Measurements from ENCODE around the gene ACTN3. TPM values are rescaled to one million over a fixed set of nuclear protein-coding genes. Genes with fewer than 3 reads are reported as not detected.
A peak's percentile ranks its signal among the peaks of the same experiment; 100 is the strongest.
"Not testable (repeated sequence)": the region's sequence is repeated elsewhere in the genome, so short reads cannot be mapped to it uniquely, and the experiment has no call there.

Gene ACTN3
- polyA plus RNA-seq, 2 donors: 0.02 TPM

- H3K4me1 ChIP-seq (ENCODE audit: control insufficient read depth in 2 of 2, insufficient read depth in 2 of 2, low read length in 1 of 2): peaks cover 0 to 7% of the 10 kb centered on the region in 2 donors
- H3K36me3 ChIP-seq (ENCODE audit: control insufficient read depth in 2 of 2, insufficient read depth in 2 of 2, low read length in 1 of 2): peaks cover 6 to 25% of the 10 kb centered on the region in 2 donors
- WGBS, 2 donors: 76 to 83% methylated on average over 10 of the region's 10 CpGs
- peak overlapping the region in 1 of 2 donors; percentile 3 for H3K27ac ChIP-seq (ENCODE audit: low read depth in 2 of 2, low read length in 1 of 2)
- no peaks in the 10 kb centered on the region for H3K27me3 ChIP-seq (ENCODE audit: control insufficient read depth in 1 of 2, insufficient read depth in 2 of 2, low read length in 2 of 2)
- no peaks in the 10 kb centered on the region for H3K9me3 ChIP-seq (ENCODE audit: control insufficient read depth in 2 of 2, insufficient read depth in 1 of 2, low read depth in 1 of 2, low read length in 1 of 2)
- no peak overlapping the region for H3K4me3 ChIP-seq (ENCODE audit: low read depth in 1 of 2, low read length in 2 of 2)
Measured at GRCh38 chr11:66542362-66542761, 4.3 kb upstream of the ACTN3 start.

DNA sequence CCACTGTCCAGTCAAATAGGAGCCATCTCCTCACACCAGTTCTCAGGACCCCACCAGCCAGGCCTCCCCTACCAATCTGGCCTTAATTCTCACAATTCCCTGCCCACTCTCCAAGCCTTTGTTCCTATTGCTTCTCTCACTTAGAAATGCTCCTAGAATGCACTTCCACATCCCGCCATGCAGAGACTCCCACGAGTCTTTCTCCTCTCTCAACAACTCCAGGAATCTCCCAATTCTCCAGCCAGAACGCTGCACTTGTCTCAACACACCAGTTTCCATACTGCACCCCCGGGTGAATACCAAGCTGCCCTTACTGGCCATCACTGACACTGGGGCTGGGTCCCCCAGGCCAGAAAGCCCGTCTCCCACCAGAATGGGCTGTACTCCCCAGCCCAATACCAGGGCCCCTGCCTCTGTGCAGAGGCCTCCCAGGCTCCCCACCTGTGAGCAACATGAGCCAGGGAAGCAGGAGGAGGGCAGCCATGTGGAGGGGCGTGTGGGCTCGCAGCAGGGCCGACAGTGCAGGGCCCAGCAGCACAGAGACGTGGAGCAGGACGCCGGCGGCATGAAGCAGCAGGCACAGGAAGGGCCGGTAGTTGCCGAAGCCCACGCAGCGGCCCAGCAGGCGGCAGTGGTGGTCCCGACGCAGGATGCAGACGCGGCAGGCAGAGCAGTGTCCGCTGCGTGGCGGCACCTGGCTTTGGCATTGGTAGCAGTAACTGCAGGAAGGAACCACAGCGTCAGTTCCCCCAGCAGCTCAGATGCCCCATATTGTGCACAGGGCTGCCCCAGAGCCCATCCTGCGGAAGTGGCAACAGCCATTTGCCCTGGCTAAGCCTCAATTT lies 3.2 kb upstream of the ACTN3 start:
- Histone ChIP-seq H3K27me3 (ENCODE audit: control insufficient read depth in 1 of 2, insufficient read depth in 2 of 2, low read length in 2 of 2) (no peaks in the 10 kb centered on the region), H3K36me3 (ENCODE audit: control insufficient read depth in 2 of 2, insufficient read depth in 2 of 2, low read length in 1 of 2) (peaks cover 6 to 25% of the 10 kb centered on the region in 2 donors), H3K27ac (ENCODE audit: low read depth in 2 of 2, low read length in 1 of 2) (peak overlapping the region; percentile 37 to 41), H3K4me1 (ENCODE audit: control insufficient read depth in 2 of 2, insufficient read depth in 2 of 2, low read length in 1 of 2) (peaks cover 0 to 7% of the 10 kb centered on the region in 2 donors), H3K9me3 (ENCODE audit: control insufficient read depth in 2 of 2, insufficient read depth in 1 of 2, low read depth in 1 of 2, low read length in 1 of 2) (no peaks in the 10 kb centered on the region), H3K4me3 (ENCODE audit: low read depth in 1 of 2, low read length in 2 of 2) (no peak overlapping the region)
- 46 to 51% methylated on average over 26 of the region's 26 CpGs for WGBS, 2 donors

DNA sequence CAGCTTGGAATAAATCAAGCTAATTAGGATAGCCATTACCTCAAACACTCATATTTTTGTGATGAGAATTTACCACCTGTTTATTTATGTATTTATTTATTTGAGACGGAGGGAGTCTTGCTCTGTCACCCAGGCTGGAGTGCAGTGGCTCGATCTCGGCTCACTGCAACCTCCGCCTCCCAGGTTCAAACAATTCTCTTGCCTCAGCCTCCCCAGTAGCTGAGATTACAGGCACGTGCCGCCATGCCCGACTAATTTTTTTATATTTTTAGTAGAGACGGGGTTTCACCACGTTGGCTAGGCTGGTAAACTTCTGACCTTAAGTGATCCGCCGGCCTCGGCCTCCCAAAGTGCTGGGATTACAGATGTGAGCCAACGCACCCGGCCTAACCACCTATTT lies 1.8 kb upstream of the ACTN3 start:
- WGBS, 2 donors: 59 to 65% methylated on average over 14 of the region's 14 CpGs
- H3K4me1 ChIP-seq (ENCODE audit: control insufficient read depth in 2 of 2, insufficient read depth in 2 of 2, low read length in 1 of 2); H3K27me3 ChIP-seq (ENCODE audit: control insufficient read depth in 1 of 2, insufficient read depth in 2 of 2, low read length in 2 of 2); H3K4me3 ChIP-seq (ENCODE audit: low read depth in 1 of 2, low read length in 2 of 2); H3K9me3 ChIP-seq (ENCODE audit: control insufficient read depth in 2 of 2, insufficient read depth in 1 of 2, low read depth in 1 of 2, low read length in 1 of 2); H3K27ac ChIP-seq (ENCODE audit: low read depth in 2 of 2, low read length in 1 of 2): not testable (repeated sequence)
- peaks cover 6 to 20% of the 10 kb centered on the region in 2 donors for H3K36me3 ChIP-seq (ENCODE audit: control insufficient read depth in 2 of 2, insufficient read depth in 2 of 2, low read length in 1 of 2)

GRCh38 chr11:66545701-66546367 lies 869 bp upstream of the ACTN3 start, which contains the start of gene ZDHHC24:
Gene ZDHHC24, minus strand, starts transcription at chr11:66546048. Its CDS starts 45 bp downstream, at chr11:66546003.
- Histone ChIP-seq H3K27ac (ENCODE audit: low read depth in 2 of 2, low read length in 1 of 2) (peak within 1 kb of the TSS; percentile 72 to 75), H3K36me3 (ENCODE audit: control insufficient read depth in 2 of 2, insufficient read depth in 2 of 2, low read length in 1 of 2) (peaks cover 6 to 18% of the 10 kb centered on the region in 2 donors), H3K4me1 (ENCODE audit: control insufficient read depth in 2 of 2, insufficient read depth in 2 of 2, low read length in 1 of 2) (peaks cover 0 to 7% of the 10 kb centered on the region in 2 donors), H3K4me3 (ENCODE audit: low read depth in 1 of 2, low read length in 2 of 2) (peak within 1 kb of the TSS; percentile 59 to 87), H3K9me3 (ENCODE audit: control insufficient read depth in 2 of 2, insufficient read depth in 1 of 2, low read depth in 1 of 2, low read length in 1 of 2) (no peaks in the 10 kb centered on the region), H3K27me3 (ENCODE audit: control insufficient read depth in 1 of 2, insufficient read depth in 2 of 2, low read length in 2 of 2) (no peaks in the 10 kb centered on the region)
- WGBS, 2 donors: 0 to 1% methylated on average over 64 to 71 of the region's 71 CpGs

DNA sequence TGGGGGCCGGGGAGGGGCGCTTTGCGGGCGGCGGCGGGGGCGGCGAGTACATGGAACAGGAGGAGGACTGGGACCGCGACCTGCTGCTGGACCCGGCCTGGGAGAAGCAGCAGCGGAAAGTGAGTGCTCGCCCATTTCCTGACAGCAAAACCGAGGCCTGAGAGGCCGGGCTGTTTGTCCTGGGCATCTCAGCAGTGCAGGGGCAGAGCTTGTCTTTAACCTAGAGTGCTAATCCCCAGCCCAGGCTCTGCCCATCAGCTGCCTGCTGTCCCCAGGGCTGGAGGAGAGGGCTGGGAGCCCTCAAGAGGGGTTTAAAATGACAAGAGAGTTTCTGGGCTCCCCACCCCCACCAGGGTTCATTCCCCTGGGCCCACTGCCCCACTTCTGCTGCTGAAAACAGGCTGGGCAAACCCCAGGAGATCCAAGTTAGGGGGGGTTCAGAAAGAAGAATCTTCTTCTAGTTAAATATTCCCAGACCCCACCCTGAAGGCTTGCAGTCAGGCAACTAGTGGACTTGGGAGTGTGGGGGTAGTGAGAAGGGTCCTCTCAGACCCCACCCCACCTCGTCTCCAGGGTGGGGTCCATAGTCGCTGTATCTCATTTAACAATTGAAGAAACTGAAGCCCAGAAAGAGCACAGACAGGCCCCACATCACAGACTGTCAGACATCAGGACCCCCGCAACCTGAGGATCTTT lies 411 bp downstream of the ACTN3 start:
- Histone ChIP-seq H3K27ac (ENCODE audit: low read depth in 2 of 2, low read length in 1 of 2) (peak overlapping the region in 1 of 2 donors; percentile 15), H3K9me3 (ENCODE audit: control insufficient read depth in 2 of 2, insufficient read depth in 1 of 2, low read depth in 1 of 2, low read length in 1 of 2) (no peaks in the 10 kb centered on the region), H3K4me3 (ENCODE audit: low read depth in 1 of 2, low read length in 2 of 2) (peak overlapping the region in 1 of 2 donors; percentile 87)

DNA sequence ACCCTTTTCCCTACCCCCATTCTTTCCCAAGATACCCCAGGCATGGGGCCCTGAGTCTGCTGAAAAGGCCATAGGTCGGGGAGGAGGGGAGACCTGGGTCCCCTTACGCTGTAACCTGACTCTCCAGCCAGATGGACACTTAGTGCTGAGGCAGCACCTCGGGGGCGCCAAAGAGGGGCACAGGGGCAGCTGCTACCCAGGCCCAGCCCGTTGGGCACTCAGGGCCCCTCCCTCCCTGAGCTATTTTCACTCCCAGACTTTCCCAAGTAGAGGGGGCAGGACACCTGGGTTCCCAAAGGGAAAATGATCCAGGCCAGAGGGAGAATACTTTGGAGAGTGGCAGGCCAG lies 933 bp downstream of the ACTN3 start:
- Histone ChIP-seq H3K36me3 (ENCODE audit: control insufficient read depth in 2 of 2, insufficient read depth in 2 of 2, low read length in 1 of 2) (peaks cover 0 to 5% of the 10 kb centered on the region in 2 donors), H3K4me1 (ENCODE audit: control insufficient read depth in 2 of 2, insufficient read depth in 2 of 2, low read length in 1 of 2) (peaks cover 0 to 7% of the 10 kb centered on the region in 2 donors), H3K27me3 (ENCODE audit: control insufficient read depth in 1 of 2, insufficient read depth in 2 of 2, low read length in 2 of 2) (no peaks in the 10 kb centered on the region), H3K9me3 (ENCODE audit: control insufficient read depth in 2 of 2, insufficient read depth in 1 of 2, low read depth in 1 of 2, low read length in 1 of 2) (no peaks in the 10 kb centered on the region), H3K4me3 (ENCODE audit: low read depth in 1 of 2, low read length in 2 of 2) (no peak overlapping the region), H3K27ac (ENCODE audit: low read depth in 2 of 2, low read length in 1 of 2) (no peak overlapping the region)
- 49 to 50% methylated on average over 5 of the region's 5 CpGs for WGBS, 2 donors

More for the DNA sequence above, 411 bp downstream of the ACTN3 start:
- Histone ChIP-seq H3K27me3 (ENCODE audit: control insufficient read depth in 1 of 2, insufficient read depth in 2 of 2, low read length in 2 of 2) (no peaks in the 10 kb centered on the region), H3K36me3 (ENCODE audit: control insufficient read depth in 2 of 2, insufficient read depth in 2 of 2, low read length in 1 of 2) (peaks cover 2 to 10% of the 10 kb centered on the region in 2 donors), H3K4me1 (ENCODE audit: control insufficient read depth in 2 of 2, insufficient read depth in 2 of 2, low read length in 1 of 2) (peaks cover 0 to 7% of the 10 kb centered on the region in 2 donors)
- 34 to 38% methylated on average over 17 to 18 of the region's 18 CpGs for WGBS, 2 donors

DNA sequence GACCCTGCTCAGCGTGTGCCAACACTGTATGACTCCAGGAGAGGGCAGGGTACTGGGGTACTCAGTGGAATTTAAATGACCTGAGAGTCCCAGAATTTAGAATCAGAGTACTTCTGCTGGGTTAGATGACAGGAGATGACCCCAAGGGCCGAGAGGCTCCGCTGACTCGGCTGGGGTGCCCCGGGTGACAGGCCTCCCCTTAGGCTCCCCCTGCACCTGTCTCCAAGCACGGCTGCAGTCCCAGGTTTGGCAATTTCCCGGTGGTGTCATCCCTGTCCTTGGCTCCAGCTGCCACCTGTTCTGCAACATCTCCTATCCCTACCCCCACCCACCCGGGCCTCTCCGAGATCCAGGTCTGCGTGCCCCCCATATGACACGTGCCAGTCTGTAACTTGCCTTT lies 1.3 kb downstream of the ACTN3 start:
- Histone ChIP-seq H3K27me3 (ENCODE audit: control insufficient read depth in 1 of 2, insufficient read depth in 2 of 2, low read length in 2 of 2) (no peaks in the 10 kb centered on the region), H3K9me3 (ENCODE audit: control insufficient read depth in 2 of 2, insufficient read depth in 1 of 2, low read depth in 1 of 2, low read length in 1 of 2) (no peaks in the 10 kb centered on the region), H3K4me1 (ENCODE audit: control insufficient read depth in 2 of 2, insufficient read depth in 2 of 2, low read length in 1 of 2) (peaks cover 0 to 7% of the 10 kb centered on the region in 2 donors), H3K36me3 (ENCODE audit: control insufficient read depth in 2 of 2, insufficient read depth in 2 of 2, low read length in 1 of 2) (peaks cover 0 to 5% of the 10 kb centered on the region in 2 donors), H3K4me3 (ENCODE audit: low read depth in 1 of 2, low read length in 2 of 2) (no peak overlapping the region), H3K27ac (ENCODE audit: low read depth in 2 of 2, low read length in 1 of 2) (no peak overlapping the region)
- WGBS, 2 donors: 47 to 51% methylated on average over 11 of the region's 11 CpGs

DNA sequence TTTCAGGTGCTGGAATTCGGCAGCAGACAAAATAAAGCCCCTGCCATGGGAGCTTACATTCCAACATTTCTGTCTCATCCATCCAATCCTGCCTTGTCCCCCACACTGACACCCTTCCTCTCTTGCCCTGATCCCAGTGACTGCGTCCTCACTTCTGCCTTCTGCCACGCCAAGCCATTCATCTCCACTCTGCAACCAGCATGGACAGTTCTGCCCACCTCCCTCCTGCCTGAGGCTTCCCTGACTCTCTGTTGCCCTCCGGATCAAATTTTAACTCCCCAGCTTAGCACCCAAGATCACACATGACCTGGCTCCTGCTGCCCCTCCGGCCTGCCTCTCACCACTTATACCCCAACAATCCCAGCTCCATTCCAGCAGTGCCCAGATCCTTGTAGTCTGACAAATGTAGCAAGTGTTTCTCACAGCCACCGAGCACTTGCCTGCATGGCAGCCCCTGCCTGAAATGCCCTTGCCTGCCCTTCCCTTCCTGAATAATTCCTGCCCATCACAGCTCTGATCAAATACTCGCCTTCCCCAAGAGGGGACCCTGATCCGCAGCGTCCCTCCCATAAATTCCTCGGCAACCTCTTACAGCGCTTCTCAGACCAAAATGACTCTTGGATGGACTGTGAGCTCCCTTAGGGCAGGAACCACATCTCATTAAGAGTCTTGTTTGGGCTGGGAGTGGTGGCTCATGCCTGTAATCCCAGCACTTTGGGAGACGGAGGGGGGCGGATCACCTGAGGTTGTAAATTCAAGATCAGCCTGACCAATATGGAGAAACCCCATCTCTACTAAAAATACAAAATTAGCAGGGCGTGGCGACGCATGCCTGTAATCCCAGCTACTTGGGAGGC lies 2.3 kb downstream of the ACTN3 start:
- Histone ChIP-seq H3K4me1 (ENCODE audit: control insufficient read depth in 2 of 2, insufficient read depth in 2 of 2, low read length in 1 of 2) (peaks cover 0 to 4% of the 10 kb centered on the region in 2 donors), H3K27me3 (ENCODE audit: control insufficient read depth in 1 of 2, insufficient read depth in 2 of 2, low read length in 2 of 2) (no peaks in the 10 kb centered on the region)
- 53 to 54% methylated on average over 16 of the region's 16 CpGs for WGBS, 2 donors

GRCh38 chr11:66549696-66550095 lies 3.0 kb downstream of the ACTN3 start:
- Histone ChIP-seq H3K27me3 (ENCODE audit: control insufficient read depth in 1 of 2, insufficient read depth in 2 of 2, low read length in 2 of 2) (no peaks in the 10 kb centered on the region), H3K9me3 (ENCODE audit: control insufficient read depth in 2 of 2, insufficient read depth in 1 of 2, low read depth in 1 of 2, low read length in 1 of 2) (no peaks in the 10 kb centered on the region), H3K4me3 (ENCODE audit: low read depth in 1 of 2, low read length in 2 of 2) (no peak overlapping the region), H3K36me3 (ENCODE audit: control insufficient read depth in 2 of 2, insufficient read depth in 2 of 2, low read length in 1 of 2) (no peaks in the 10 kb centered on the region), H3K4me1 (ENCODE audit: control insufficient read depth in 2 of 2, insufficient read depth in 2 of 2, low read length in 1 of 2) (peaks cover 0 to 3% of the 10 kb centered on the region in 2 donors), H3K27ac (ENCODE audit: low read depth in 2 of 2, low read length in 1 of 2) (no peak overlapping the region)
- WGBS, 2 donors: 91 to 93% methylated on average over 3 of the region's 3 CpGs

More for the DNA sequence above, 2.3 kb downstream of the ACTN3 start:
- no peak overlapping the region for H3K27ac ChIP-seq (ENCODE audit: low read depth in 2 of 2, low read length in 1 of 2)
- H3K36me3 ChIP-seq (ENCODE audit: control insufficient read depth in 2 of 2, insufficient read depth in 2 of 2, low read length in 1 of 2): no peaks in the 10 kb centered on the region
- H3K4me3 ChIP-seq (ENCODE audit: low read depth in 1 of 2, low read length in 2 of 2): no peak overlapping the region
- no peaks in the 10 kb centered on the region for H3K9me3 ChIP-seq (ENCODE audit: control insufficient read depth in 2 of 2, insufficient read depth in 1 of 2, low read depth in 1 of 2, low read length in 1 of 2)

Data from esophagus (tissue), 2 donors.